GM18505 (cell line): Measurements from ENCODE around the gene GABRE.
"Not testable (repeated sequence)": the region's sequence is repeated elsewhere in the genome, so short reads cannot be mapped to it uniquely, and the experiment has no call there.

Experiments
- ATAC-seq: cut with Tn5 transposase; IDR thresholded peaks from one replicate; pipeline ENCODE4 v1.9.1; 2021; ENCODE audit not compliant: unreplicated experiment
- POLR2A ChIP-seq: IDR thresholded peaks from 4 replicates; pipeline ENCODE4 v1.6.1; 2011; ENCODE audit warnings: borderline replicate concordance; ENCODE audit not compliant: insufficient read depth, insufficient read length; ENCODE audit errors: extremely low read depth

Gene GABRE

DNA sequence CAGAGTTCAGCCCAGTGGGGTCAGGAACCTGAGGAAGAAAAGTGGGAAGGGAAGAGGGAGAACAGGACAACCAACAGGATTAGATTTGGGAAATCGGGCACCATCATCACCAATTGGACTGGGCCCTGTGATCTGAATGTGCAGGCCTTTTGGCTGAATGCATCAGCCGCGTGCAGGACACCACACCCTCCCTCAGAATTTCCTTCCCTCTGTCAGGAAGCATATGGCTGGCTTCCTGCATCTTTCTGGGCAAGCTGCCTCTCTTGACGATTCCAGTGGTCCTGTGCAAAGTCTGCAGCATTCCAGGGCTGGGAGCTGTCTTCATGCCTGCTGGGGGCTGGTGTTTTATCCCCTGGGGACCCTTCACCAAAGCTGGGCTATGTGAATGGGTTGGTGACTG lies 45.4 kb downstream of the GABRE start:
- TF ChIP-seq POLR2A: no peak
- ATAC-seq: no peak

DNA sequence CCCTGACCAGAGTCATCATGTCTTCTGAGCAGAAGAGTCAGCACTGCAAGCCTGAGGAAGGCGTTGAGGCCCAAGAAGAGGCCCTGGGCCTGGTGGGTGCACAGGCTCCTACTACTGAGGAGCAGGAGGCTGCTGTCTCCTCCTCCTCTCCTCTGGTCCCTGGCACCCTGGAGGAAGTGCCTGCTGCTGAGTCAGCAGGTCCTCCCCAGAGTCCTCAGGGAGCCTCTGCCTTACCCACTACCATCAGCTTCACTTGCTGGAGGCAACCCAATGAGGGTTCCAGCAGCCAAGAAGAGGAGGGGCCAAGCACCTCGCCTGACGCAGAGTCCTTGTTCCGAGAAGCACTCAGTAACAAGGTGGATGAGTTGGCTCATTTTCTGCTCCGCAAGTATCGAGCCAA lies 50.8 kb downstream of the GABRE start:
- no peak for TF ChIP-seq POLR2A

DNA sequence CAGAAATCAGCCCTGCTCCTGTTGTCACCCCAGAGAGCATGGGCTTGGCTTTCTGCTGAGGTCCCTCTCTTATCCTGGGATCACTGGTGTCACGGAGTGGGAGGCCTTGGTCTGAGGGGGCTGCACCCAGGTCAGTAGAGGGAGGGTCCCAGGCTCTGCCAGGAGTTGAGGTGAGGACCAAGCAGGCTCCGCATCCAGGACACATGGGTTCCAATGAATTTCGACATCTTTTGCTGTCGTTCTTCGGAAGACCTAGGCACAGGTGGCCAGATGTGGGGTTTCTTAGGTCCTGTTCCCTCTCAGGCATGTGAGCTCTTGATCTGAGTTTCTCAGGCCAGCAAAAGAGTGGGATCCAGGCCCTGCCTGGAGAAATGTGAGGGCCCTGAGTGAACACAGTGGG lies 51.8 kb downstream of the GABRE start:
- no peak for TF ChIP-seq POLR2A
- no peak for ATAC-seq

More for the DNA sequence above, 50.8 kb downstream of the GABRE start:
- ATAC-seq: no peak

- ATAC-seq: no peak
These were observed 52.6 kb downstream of the GABRE start for GRCh38 chrX:151921866-151922265.

GRCh38 chrX:151921292-151921691 lies 53.2 kb downstream of the GABRE start:
- no peak for TF ChIP-seq POLR2A
- ATAC-seq: no peak

More at GRCh38 chrX:151921866-151922265, 52.6 kb downstream of the GABRE start:
- TF ChIP-seq POLR2A: no peak

DNA sequence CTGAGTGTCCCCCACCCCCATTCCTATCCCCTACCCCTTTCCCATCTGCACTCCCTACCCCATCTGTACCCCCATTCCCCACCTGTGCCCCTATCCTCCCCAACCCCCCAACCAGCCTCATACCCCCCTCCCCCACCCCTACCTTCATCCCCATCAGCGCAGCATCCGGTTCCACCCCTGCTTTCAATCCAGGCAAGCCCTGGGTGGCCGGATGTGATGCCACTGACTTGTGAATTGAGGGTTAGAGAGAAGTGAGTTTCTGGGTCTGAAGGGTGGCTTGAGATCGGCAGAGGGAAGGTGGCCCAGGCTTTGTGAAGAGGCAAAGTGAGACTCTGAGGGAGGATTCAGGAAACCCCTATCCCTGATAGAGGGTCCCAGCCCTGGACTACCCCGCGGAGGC lies 53.9 kb downstream of the GABRE start:
- ATAC-seq: no peak
- no peak for TF ChIP-seq POLR2A

GRCh38 chrX:151920101-151920500 lies 54.4 kb downstream of the GABRE start:
- TF ChIP-seq POLR2A: no peak
- no peak for ATAC-seq

GRCh38 chrX:151919610-151920009 lies 54.9 kb downstream of the GABRE start:
- no peak for TF ChIP-seq POLR2A
- ATAC-seq: no peak

GRCh38 chrX:151918736-151919135 lies 55.7 kb downstream of the GABRE start:
- ATAC-seq: not testable (repeated sequence)

- ATAC-seq: no peak
- TF ChIP-seq POLR2A: no peak
These were observed 61.7 kb downstream of the GABRE start, which contains the start of gene MAGEA4 for GRCh38 chrX:151912780-151913179. TSS of gene MAGEA4 (plus strand) at chrX:151912889. CDS start at chrX:151923665, 10,776 bp downstream.

DNA sequence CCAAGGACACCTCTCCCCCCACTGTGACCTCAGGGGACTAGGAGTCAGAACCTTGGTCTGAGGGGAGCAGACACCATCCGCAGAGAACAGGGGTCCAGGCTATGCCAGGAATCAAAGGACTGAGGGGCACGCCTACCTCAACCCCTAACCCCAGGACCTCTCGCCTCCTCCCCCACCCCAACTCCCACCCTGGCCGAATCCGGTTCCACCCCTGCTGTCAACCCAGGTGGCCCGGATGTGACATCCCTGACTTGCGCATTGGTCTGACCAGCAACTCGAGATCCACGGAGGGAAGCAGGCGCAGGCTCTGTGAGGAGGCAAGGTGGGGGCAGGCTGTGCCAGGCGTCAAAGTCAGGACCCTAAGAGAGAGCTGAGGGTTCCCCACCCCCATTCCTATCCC lies 62.3 kb downstream of the GABRE start:
- ATAC-seq: no peak
- no peak for TF ChIP-seq POLR2A

GRCh38 chrX:151904989-151905388 lies 69.5 kb downstream of the GABRE start:
- TF ChIP-seq POLR2A: no peak
- ATAC-seq: no peak
